HEK293 (cell line): ENCODE data around the gene POLR1D.
"Not testable (repeated sequence)": the region's sequence is repeated elsewhere in the genome, so short reads cannot be mapped to it uniquely, and the experiment has no call there.

Source experiments
- CTCF ChIP-seq: fragments of 450-650 bp; formaldehyde crosslinking; IDR thresholded peaks from 2 replicates; pipeline ENCODE4 v1.5.1; 2016; ENCODE audit warnings: missing biosample characterization, missing genetic modification characterization
- TF ChIP-seq, protein P1 (sequence below): fragments of 450-650 bp; formaldehyde crosslinking; IDR thresholded peaks from 2 replicates; pipeline ENCODE4 v1.5.1; 2016; ENCODE audit warnings: missing biosample characterization, missing genetic modification characterization, low read depth

DNA sequence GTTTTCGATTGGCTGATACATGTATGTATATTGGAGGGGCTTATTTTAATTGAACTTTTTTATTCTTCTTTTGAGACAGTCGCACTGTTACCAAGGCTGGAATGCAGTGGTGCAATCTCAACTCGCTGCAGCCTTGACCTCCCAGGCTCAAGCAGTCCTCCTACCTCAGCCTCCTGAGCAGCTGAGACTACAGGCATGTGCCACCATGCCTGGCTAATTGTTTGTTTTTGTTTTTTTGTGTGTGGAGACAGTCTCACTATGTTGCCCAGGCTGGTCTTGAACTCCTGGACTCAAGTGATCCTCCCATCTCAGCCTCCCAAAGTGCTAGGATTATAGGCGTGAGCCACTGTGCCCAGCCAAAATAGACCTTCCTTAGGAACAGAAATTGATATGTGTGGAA lies 7.1 kb downstream of the POLR1D start:
- TF ChIP-seq, protein P1, sequence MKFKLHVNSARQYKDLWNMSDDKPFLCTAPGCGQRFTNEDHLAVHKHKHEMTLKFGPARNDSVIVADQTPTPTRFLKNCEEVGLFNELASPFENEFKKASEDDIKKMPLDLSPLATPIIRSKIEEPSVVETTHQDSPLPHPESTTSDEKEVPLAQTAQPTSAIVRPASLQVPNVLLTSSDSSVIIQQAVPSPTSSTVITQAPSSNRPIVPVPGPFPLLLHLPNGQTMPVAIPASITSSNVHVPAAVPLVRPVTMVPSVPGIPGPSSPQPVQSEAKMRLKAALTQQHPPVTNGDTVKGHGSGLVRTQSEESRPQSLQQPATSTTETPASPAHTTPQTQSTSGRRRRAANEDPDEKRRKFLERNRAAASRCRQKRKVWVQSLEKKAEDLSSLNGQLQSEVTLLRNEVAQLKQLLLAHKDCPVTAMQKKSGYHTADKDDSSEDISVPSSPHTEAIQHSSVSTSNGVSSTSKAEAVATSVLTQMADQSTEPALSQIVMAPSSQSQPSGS (tag by site-specific recombination) = not testable (repeated sequence)
- not testable (repeated sequence) for TF ChIP-seq CTCF (tag by site-specific recombination)
